H9 (cell line): ENCODE results near the gene SLC25A41. TPM values are rescaled to one million over a fixed set of nuclear protein-coding genes. Genes with fewer than 3 reads are reported as not detected.

Source experiments
- DNase-seq: peaks from one replicate; pipeline ENCODE4 v3.0.0-alpha.2; 2017
- H2AFZ ChIP-seq: one replicate; pipeline ENCODE4 v1.6.1; 2013; ENCODE audit warnings: mild to moderate bottlenecking, low read length, control low read depth, moderate library complexity
- H2AK5ac ChIP-seq: 2 replicates; pipeline ENCODE4 v1.6.1; 2013; ENCODE audit warnings: low read length, control low read depth, mixed read lengths; ENCODE audit not compliant: insufficient read length
- H2BK120ac ChIP-seq: one replicate; pipeline ENCODE4 v1.6.1; 2013; ENCODE audit warnings: low read depth, mild to moderate bottlenecking, low read length, control low read depth, inconsistent platforms; ENCODE audit not compliant: poor library complexity, severe bottlenecking
- H2BK12ac ChIP-seq: 2 replicates; pipeline ENCODE4 v1.6.1; 2013; ENCODE audit warnings: low read length, control low read depth, mixed read lengths, low read depth; ENCODE audit not compliant: insufficient read length
- H2BK15ac ChIP-seq: 2 replicates; pipeline ENCODE4 v1.6.1; 2013; ENCODE audit warnings: low read depth, low read length, control low read depth
- H2BK20ac ChIP-seq: one replicate; pipeline ENCODE4 v1.6.1; 2013; ENCODE audit warnings: low read depth, mild to moderate bottlenecking, low read length, control low read depth, inconsistent platforms; ENCODE audit not compliant: poor library complexity, severe bottlenecking
- H2BK5ac ChIP-seq: 2 replicates; pipeline ENCODE4 v1.6.1; 2013; ENCODE audit warnings: low read length, control low read depth, mixed read lengths; ENCODE audit not compliant: insufficient read length
- H3K14ac ChIP-seq: 2 replicates; pipeline ENCODE4 v1.6.1; 2013; ENCODE audit warnings: low read length, control low read depth; ENCODE audit not compliant: insufficient read depth
- H3K18ac ChIP-seq: 2 replicates; pipeline ENCODE4 v1.6.1; 2013; ENCODE audit warnings: low read depth, mild to moderate bottlenecking, mixed read lengths, low read length, control low read depth; ENCODE audit not compliant: insufficient read length
- H3K23ac ChIP-seq: 2 replicates; pipeline ENCODE4 v1.6.1; 2013; ENCODE audit warnings: low read length, control low read depth, mixed read lengths, low read depth; ENCODE audit not compliant: insufficient read length
- H3K23me2 ChIP-seq: 2 replicates; pipeline ENCODE4 v1.6.1; 2013; ENCODE audit warnings: low read depth, mild to moderate bottlenecking, mixed read lengths, low read length, control low read depth; ENCODE audit not compliant: insufficient read length, poor library complexity, severe bottlenecking
- H3K27ac ChIP-seq: 2 replicates; pipeline ENCODE4 v1.5.1; 2013; ENCODE audit warnings: low read length, control low read depth, mixed read lengths, low read depth; ENCODE audit not compliant: insufficient read length
- H3K27me3 ChIP-seq: 2 replicates; pipeline ENCODE4 v1.6.1; 2013; ENCODE audit warnings: low read length, control low read depth, inconsistent platforms; ENCODE audit not compliant: insufficient read depth
- H3K4ac ChIP-seq: 2 replicates; pipeline ENCODE4 v1.6.1; 2013; ENCODE audit warnings: low read depth, mild to moderate bottlenecking, control low read depth, inconsistent platforms, low read length, moderate library complexity
- H3K4me1 ChIP-seq: 2 replicates; pipeline ENCODE4 v1.6.1; 2013; ENCODE audit warnings: low read length, control low read depth, inconsistent platforms; ENCODE audit not compliant: insufficient read depth
- H3K4me2 ChIP-seq: 2 replicates; pipeline ENCODE4 v1.6.1; 2013; ENCODE audit warnings: low read length, control low read depth, mixed read lengths; ENCODE audit not compliant: insufficient read length, insufficient read depth
- H3K56ac ChIP-seq: 2 replicates; pipeline ENCODE4 v1.6.1; 2013; ENCODE audit warnings: low read depth, mild to moderate bottlenecking, mixed read lengths, low read length, control low read depth; ENCODE audit not compliant: insufficient read length
- H3K79me1 ChIP-seq: 2 replicates; pipeline ENCODE4 v1.6.1; 2013; ENCODE audit warnings: low read depth, mild to moderate bottlenecking, moderate library complexity, low read length, control low read depth, inconsistent platforms; ENCODE audit not compliant: insufficient read depth, poor library complexity, severe bottlenecking
- H3K79me2 ChIP-seq: 2 replicates; pipeline ENCODE4 v1.6.1; 2013; ENCODE audit warnings: low read length, control low read depth, inconsistent platforms; ENCODE audit not compliant: insufficient read depth
- H3K9ac ChIP-seq: 2 replicates; pipeline ENCODE4 v1.6.1; 2013; ENCODE audit warnings: low read length, control low read depth, mixed read lengths; ENCODE audit not compliant: insufficient read length; ENCODE audit errors: extremely low read depth
- H3K9me3 ChIP-seq: one replicate; pipeline ENCODE4 v1.6.1; 2013; ENCODE audit warnings: low read depth, low read length, inconsistent platforms; ENCODE audit not compliant: control insufficient read depth
- H3T11ph ChIP-seq: one replicate; pipeline ENCODE4 v1.6.1; 2013; ENCODE audit warnings: mild to moderate bottlenecking, low read length, control low read depth, inconsistent platforms
- H4K20me1 ChIP-seq: one replicate; pipeline ENCODE4 v1.6.1; 2013; ENCODE audit not compliant: control insufficient read depth, insufficient read length, insufficient read depth
- H4K5ac ChIP-seq: 2 replicates; pipeline ENCODE4 v1.6.1; 2013; ENCODE audit warnings: low read depth, mild to moderate bottlenecking, mixed read lengths, low read length, control low read depth; ENCODE audit not compliant: insufficient read length
- H4K8ac ChIP-seq: replicated peaks from 2 replicates; pipeline ENCODE4 v1.6.1; 2013; ENCODE audit warnings: low read length, control low read depth, mixed read lengths, low read depth; ENCODE audit not compliant: insufficient read length
- H4K91ac ChIP-seq: 2 replicates; pipeline ENCODE4 v1.6.1; 2013; ENCODE audit warnings: low read depth, mild to moderate bottlenecking, moderate library complexity, mixed read lengths, low read length, control low read depth; ENCODE audit not compliant: insufficient read length
- H3K27ac Mint-ChIP-seq, 3 experiments: 2 replicates in 2 of 3; 3 replicates in 1 of 3; pipeline ENCODE4 v1.8.0; 2020 to 2021; ENCODE audit warnings: mixed read lengths in 3 of 3, mild to moderate bottlenecking in 1 of 3, moderate library complexity in 1 of 3
- H3K27me3 Mint-ChIP-seq: 2 replicates; pipeline ENCODE4 v1.8.0; 2021; ENCODE audit warnings: low read depth, mild to moderate bottlenecking, moderate library complexity, mixed read lengths
- H3K36me3 Mint-ChIP-seq, 3 experiments: 2 replicates in 2 of 3; 3 replicates in 1 of 3; pipeline ENCODE4 v1.8.0; 2020 to 2021; ENCODE audit warnings: low read depth in 3 of 3, mixed read lengths in 3 of 3; ENCODE audit not compliant: insufficient read depth in 1 of 3
- H3K4me1 Mint-ChIP-seq, 2 experiments: 2 replicates each; pipeline ENCODE4 v1.8.0; 2020; ENCODE audit warnings: mixed read lengths in 2 of 2
- H3K4me3 Mint-ChIP-seq, 2 experiments: 2 replicates in 1 of 2; 3 replicates in 1 of 2; pipeline ENCODE4 v1.8.0; 2020 to 2021; ENCODE audit warnings: mild to moderate bottlenecking in 2 of 2, mixed read lengths in 2 of 2, moderate library complexity in 1 of 2
- H3K9me3 Mint-ChIP-seq, 2 experiments: 2 replicates in 1 of 2; 3 replicates in 1 of 2; pipeline ENCODE4 v1.8.0; 2020; ENCODE audit warnings: mild to moderate bottlenecking in 2 of 2, mixed read lengths in 2 of 2, moderate library complexity in 1 of 2
- CTCF ChIP-seq: fragments of 200-600 bp; sonication (generic); conservative IDR thresholded peaks from 3 replicates; pipeline ENCODE4 v1.8.0; 2021; ENCODE audit warnings: antibody characterized with exemption, mild to moderate bottlenecking
- WGBS: extraction: QIAGEN DNeasy Blood & Tissue Kit; methylation state at CpG from one replicate; pipeline ENCODE4 v1.1.7; 2013; ENCODE audit warnings: missing lambda C conversion rate, low lambda C conversion rate, mixed read lengths; ENCODE audit not compliant: insufficient read length; ENCODE audit errors: extremely low coverage; 5-methylcytosine and 5-hydroxymethylcytosine counted together
- total RNA-seq: library from RNA; stranded (reverse); gene quantifications from 2 replicates; pipeline ENCODE4 v1.2.1, GENCODE V29; 2021

Gene SLC25A41
- total RNA-seq, 1 experiment from 2014 or later = 0.20 TPM

GRCh38 chr19:6427131-6427530 lies 6.4 kb downstream of the SLC25A41 start:
- no peak overlapping the region for H4K8ac ChIP-seq

More at GRCh38 chr19:6427131-6427530, 6.4 kb downstream of the SLC25A41 start:
- H3K4me2 ChIP-seq = no peak overlapping the region
- Mint-ChIP-seq H3K9me3 (peaks cover 6 to 8% of the 10 kb centered on the region in 2 experiments), H3K27ac (no peak overlapping the region), H3K4me1 (peaks cover 10 to 18% of the 10 kb centered on the region in 2 experiments), H3K27me3 (peaks cover 30% of the 10 kb centered on the region), H3K4me3 (no peak overlapping the region), H3K36me3 (peaks cover 2 to 22% (median 16%) of the 10 kb centered on the region in 3 experiments)
- no peaks in the 10 kb centered on the region for H4K20me1 ChIP-seq
- H2BK120ac ChIP-seq = no peak overlapping the region
- no peak overlapping the region for H3T11ph ChIP-seq
- no peak for DNase-seq
- peaks cover 2% of the 10 kb centered on the region for H3K79me1 ChIP-seq
- H3K9ac ChIP-seq = no peak overlapping the region
- no peak overlapping the region for H2BK15ac ChIP-seq
- WGBS = no CpG with 5 or more reads among the region's 18 CpGs
- H3K56ac ChIP-seq = no peak overlapping the region
- no peak overlapping the region for H2BK20ac ChIP-seq
- no peak overlapping the region for H2AK5ac ChIP-seq
- H3K18ac ChIP-seq = no peak overlapping the region
- no peak overlapping the region for H4K91ac ChIP-seq
- no peak overlapping the region for H3K14ac ChIP-seq
- H2BK5ac ChIP-seq = no peak overlapping the region
- no peak overlapping the region for H4K5ac ChIP-seq
- no peaks in the 10 kb centered on the region for H3K9me3 ChIP-seq
- no peaks in the 10 kb centered on the region for H3K27me3 ChIP-seq
- peaks cover 20% of the 10 kb centered on the region for H3K79me2 ChIP-seq
- H3K23ac ChIP-seq = no peak overlapping the region
- no peak overlapping the region for H3K4ac ChIP-seq
- H2BK12ac ChIP-seq = no peak overlapping the region
- no peak overlapping the region for H3K27ac ChIP-seq
- H3K23me2 ChIP-seq = peaks cover 4% of the 10 kb centered on the region
- no peak for TF ChIP-seq CTCF
- H2AFZ ChIP-seq = no peak overlapping the region
- no peaks in the 10 kb centered on the region for H3K4me1 ChIP-seq
